ENCODE results near the gene TOGARAM2. TPM values are rescaled to one million over a fixed set of nuclear protein-coding genes. Genes with fewer than 3 reads are reported as not detected.

Gene TOGARAM2
- total RNA-seq, 4 donors from 2014 or later: 6.4 to 64.4 (median 24.3) TPM

GRCh38 chr2:29001806-29002205, 20.7 kb downstream of the TOGARAM2 start:
- Histone ChIP-seq H3K36me3 (no peaks in the 10 kb centered on the region), H3K9me3 (no peaks in the 10 kb centered on the region), H3K27me3 (no peaks in the 10 kb centered on the region), H3K4me1 (no peaks in the 10 kb centered on the region), H3K27ac (no peak overlapping the region), H3K4me3 (no peak overlapping the region)
- TF ChIP-seq CTCF (IDR thresholded peaks at IDR 0.05 in 4 of 5, conservative IDR thresholded peaks at IDR 0.05 in 1 of 5): no peak
- no peak for TF ChIP-seq POLR2A (IDR thresholded peaks at IDR 0.05)
- ATAC-seq: no peak
- in situ Hi-C loops (cut with MboI; ENCODE audit: low sequenced_read_pairs in 4 of 4) (no loop called here), intact Hi-C loops (cut with DNase I; ENCODE audit: low total_unique reads) (no loop called here)
- DNase-seq: no peak

DNA sequence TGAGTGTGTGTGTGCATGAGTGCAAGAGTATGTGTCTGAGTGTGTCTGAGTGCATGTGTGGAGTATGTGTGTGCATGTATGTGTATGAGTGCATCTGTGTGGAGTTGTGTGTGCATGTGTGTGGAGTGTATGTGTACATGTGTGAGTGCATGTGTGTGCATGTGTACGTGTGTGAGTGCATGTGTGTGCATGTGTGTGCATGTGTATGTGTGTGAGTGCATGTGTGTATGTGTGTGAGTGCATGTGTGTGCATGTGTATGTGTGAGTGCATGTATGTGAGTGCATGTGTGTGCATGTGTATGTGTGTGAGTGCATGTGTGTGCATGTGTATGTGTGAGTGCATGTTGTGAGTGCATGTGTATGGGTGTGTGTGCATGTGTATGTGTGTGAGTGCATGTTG, 23.7 kb downstream of the TOGARAM2 start:
- Histone ChIP-seq H3K4me1 (no peaks in the 10 kb centered on the region), H3K36me3 (no peaks in the 10 kb centered on the region), H3K4me3 (no peak overlapping the region), H3K27me3 (no peaks in the 10 kb centered on the region), H3K27ac (no peak overlapping the region), H3K9me3 (no peaks in the 10 kb centered on the region)
- DNase-seq (no peak), ATAC-seq (no peak)
- in situ Hi-C loops (cut with MboI; ENCODE audit: low sequenced_read_pairs in 4 of 4): no loop called here
- TF ChIP-seq POLR2A (IDR thresholded peaks at IDR 0.05) (no peak), CTCF (IDR thresholded peaks at IDR 0.05 in 4 of 5, conservative IDR thresholded peaks at IDR 0.05 in 1 of 5) (no peak)
- intact Hi-C loops (cut with DNase I; ENCODE audit: low total_unique reads): no loop called here

DNA sequence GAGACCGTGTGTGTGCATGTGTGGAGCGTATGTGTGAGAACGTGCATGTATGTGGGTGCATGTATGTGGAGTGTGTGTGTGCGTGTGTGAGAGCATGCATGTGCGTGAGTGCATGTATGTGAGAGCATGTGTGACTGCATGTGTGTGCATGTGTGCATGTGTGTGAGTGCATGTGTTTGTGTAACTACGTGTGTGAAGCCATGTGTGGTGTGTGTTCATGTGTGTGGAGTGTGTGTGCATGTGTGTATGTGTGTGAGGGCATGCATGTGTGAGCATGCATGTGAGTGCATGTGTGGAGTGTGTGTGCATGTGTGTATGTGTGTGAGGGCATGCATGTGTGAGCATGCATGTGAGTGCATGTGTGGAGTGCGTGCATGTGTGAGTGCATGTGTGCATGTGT, 24.2 kb downstream of the TOGARAM2 start:
- Histone ChIP-seq H3K4me1 (peaks cover 0 to 2% of the 10 kb centered on the region in 2 donors), H3K4me3 (no peak overlapping the region), H3K36me3 (no peaks in the 10 kb centered on the region), H3K9me3 (no peaks in the 10 kb centered on the region), H3K27ac (no peak overlapping the region), H3K27me3 (no peaks in the 10 kb centered on the region)
- no peak for DNase-seq
- ATAC-seq: no peak
- TF ChIP-seq CTCF (IDR thresholded peaks at IDR 0.05 in 4 of 5, conservative IDR thresholded peaks at IDR 0.05 in 1 of 5) (no peak), POLR2A (IDR thresholded peaks at IDR 0.05) (no peak)
- in situ Hi-C loops (cut with MboI; ENCODE audit: low sequenced_read_pairs in 4 of 4) (no loop called here), intact Hi-C loops (cut with DNase I; ENCODE audit: low total_unique reads) (no loop called here)

DNA sequence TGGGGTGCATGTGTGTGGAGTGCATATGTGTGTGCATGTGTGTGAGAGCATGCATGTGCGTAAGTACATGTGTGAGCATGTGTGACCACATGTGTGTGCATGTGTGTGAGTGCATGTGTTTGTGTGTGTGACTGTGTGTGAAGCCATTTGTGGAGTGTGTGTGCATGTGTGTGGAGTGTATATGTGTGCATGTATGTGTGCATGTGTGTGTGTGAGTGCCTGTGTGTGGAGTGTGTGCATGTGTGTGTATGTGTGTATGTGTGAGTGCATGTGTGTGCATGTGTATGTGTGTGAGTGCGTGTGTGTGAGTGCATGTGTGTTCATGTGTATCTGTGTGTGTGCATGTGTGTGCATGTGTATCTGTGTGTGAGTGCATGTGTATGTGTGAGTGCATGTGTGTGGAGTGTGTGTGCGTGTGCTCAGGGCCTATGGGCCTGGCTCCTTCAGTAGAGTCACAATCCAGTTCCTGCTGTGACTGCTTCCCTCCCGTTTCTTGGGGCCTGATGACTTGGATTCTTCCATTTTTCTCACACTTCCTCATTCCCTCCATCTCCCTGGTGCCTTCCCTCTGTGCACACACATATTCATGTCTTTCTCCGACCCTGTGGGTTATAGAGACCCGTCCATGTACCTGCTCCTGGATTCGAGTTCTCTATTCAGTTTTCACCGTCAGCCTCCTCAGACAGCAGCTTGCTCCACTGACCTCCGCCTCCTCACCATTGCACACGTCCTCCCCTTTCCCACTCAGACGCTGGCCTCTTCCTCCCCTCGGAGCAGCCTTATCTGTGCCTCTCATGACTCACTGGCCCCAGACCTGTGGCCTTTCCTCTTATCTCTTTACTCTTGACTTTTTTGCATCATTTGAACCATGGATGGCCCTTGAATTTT, 25.2 kb downstream of the TOGARAM2 start:
- Histone ChIP-seq H3K27me3 (no peaks in the 10 kb centered on the region), H3K27ac (no peak overlapping the region), H3K36me3 (no peaks in the 10 kb centered on the region), H3K4me3 (no peak overlapping the region), H3K9me3 (no peaks in the 10 kb centered on the region), H3K4me1 (peaks cover 10 to 12% of the 10 kb centered on the region in 2 donors)
- ATAC-seq (no peak), DNase-seq (no peak)
- no peak for TF ChIP-seq CTCF (IDR thresholded peaks at IDR 0.05 in 4 of 5, conservative IDR thresholded peaks at IDR 0.05 in 1 of 5)
- TF ChIP-seq POLR2A (IDR thresholded peaks at IDR 0.05): no peak
- intact Hi-C loops (cut with DNase I; ENCODE audit: low total_unique reads) (no loop called here), in situ Hi-C loops (cut with MboI; ENCODE audit: low sequenced_read_pairs in 4 of 4) (no loop called here)
